Fibroblast of skin of back (primary cell): ENCODE data around the gene PFAS.

Experiments
- DNase-seq: peaks from one replicate; pipeline ENCODE4 v3.0.0-alpha.2; 2013

PFAS gene

GRCh38 chr17:8300627-8301242 is 51.6 kb downstream of the PFAS start:
- peak; percentile 70 for DNase-seq

GRCh38 chr17:8310601-8311123 is 61.6 kb downstream of the PFAS start:
- no peak for DNase-seq

GRCh38 chr17:8311131-8311790 is 62.2 kb downstream of the PFAS start:
- no peak for DNase-seq

GRCh38 chr17:8312251-8312650 is 63.2 kb downstream of the PFAS start:
- no peak for DNase-seq

- DNase-seq, result no peak
Measured at GRCh38 chr17:8312726-8313600, 63.9 kb downstream of the PFAS start.

- no peak for DNase-seq
Measured at GRCh38 chr17:8314797-8315763, 66.0 kb downstream of the PFAS start.

GRCh38 chr17:8315764-8316217 is 66.7 kb downstream of the PFAS start:
- DNase-seq, result no peak

GRCh38 chr17:8318010-8318935 is 69.2 kb downstream of the PFAS start:
- DNase-seq, result no peak
